SU-DHL-6 (cell line): ENCODE measurements around the gene TBX5.

Experiments used
- EZH2phosphoT487 ChIP-seq: fragments of 200-600 bp; sonication (generic), shearing (Covaris generic); conservative IDR thresholded peaks from 2 replicates; pipeline ENCODE4 v1.6.1; 2018; ENCODE audit warnings: mild to moderate bottlenecking, antibody characterized with exemption, low read length, moderate library complexity, mixed read lengths
- TF ChIP-seq, protein P1 (sequence below): fragments of 200-600 bp; sonication (generic); IDR thresholded peaks from one replicate; pipeline ENCODE4 v1.5.1; 2017; ENCODE audit warnings: antibody characterized with exemption, mild to moderate bottlenecking, low read length, moderate library complexity; ENCODE audit not compliant: insufficient read depth, poor library complexity, severe bottlenecking

DNA sequence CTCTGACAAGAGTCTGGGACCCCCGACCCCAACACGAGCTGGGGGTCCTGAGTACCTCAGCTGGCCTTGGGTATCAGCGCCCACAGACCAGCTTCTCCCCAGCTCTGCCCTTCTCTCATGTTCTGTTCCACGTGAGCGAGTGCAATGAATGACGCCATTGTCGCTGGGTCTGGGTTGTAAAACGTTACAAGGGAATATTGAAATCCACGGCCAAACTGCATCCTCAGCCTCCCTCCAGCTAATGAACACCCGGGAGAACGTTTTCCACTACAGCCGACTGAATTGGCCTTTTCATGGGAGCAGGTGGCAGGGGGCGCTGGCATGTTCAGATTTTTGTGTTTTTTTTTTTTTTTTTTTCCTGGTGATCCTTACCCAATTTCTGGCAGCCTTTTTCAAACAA is 34.7 kb downstream of the TBX5 start:
- TF ChIP-seq, protein P1, sequence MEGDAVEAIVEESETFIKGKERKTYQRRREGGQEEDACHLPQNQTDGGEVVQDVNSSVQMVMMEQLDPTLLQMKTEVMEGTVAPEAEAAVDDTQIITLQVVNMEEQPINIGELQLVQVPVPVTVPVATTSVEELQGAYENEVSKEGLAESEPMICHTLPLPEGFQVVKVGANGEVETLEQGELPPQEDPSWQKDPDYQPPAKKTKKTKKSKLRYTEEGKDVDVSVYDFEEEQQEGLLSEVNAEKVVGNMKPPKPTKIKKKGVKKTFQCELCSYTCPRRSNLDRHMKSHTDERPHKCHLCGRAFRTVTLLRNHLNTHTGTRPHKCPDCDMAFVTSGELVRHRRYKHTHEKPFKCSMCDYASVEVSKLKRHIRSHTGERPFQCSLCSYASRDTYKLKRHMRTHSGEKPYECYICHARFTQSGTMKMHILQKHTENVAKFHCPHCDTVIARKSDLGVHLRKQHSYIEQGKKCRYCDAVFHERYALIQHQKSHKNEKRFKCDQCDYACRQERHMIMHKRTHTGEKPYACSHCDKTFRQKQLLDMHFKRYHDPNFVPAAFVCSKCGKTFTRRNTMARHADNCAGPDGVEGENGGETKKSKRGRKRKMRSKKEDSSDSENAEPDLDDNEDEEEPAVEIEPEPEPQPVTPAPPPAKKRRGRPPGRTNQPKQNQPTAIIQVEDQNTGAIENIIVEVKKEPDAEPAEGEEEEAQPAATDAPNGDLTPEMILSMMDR: no peak
- no peak for TF ChIP-seq EZH2phosphoT487
